H1 (cell line): ENCODE data around the gene RPS25. TPM values are rescaled to one million over a fixed set of nuclear protein-coding genes. Genes with fewer than 3 reads are reported as not detected.

Experiments used
- CTCF ChIA-PET: fragments of 300-600 bp; sonication (Branson Sonifier 250); formaldehyde crosslinking; loops from one replicate; lab custom pipeline; 2021; ENCODE audit not compliant: partially characterized antibody; lab: Charles Lee
- POLR2A ChIA-PET: fragments of 300-600 bp; sonication (Branson Sonifier 250); formaldehyde crosslinking; loops from one replicate; lab custom pipeline; 2021; ENCODE audit warnings: inconsistent platforms; ENCODE audit not compliant: partially characterized antibody; lab: Charles Lee
- DNase-seq, 2 experiments: peaks; one replicate each; pipeline versions ENCODE4 v3.0.0 to v3.0.0-alpha.2; 2010 to 2022; ENCODE audit warnings: low spot score in 2 of 2, low read depth in 1 of 2, mixed read lengths in 1 of 2
- FAIRE-seq: peaks from 2 replicates; lab custom pipeline; 2011; peaks lifted over from hg19 to GRCh38; lab: Jason Lieb, UNC
- H2AFZ ChIP-seq: 2 replicates; pipeline ENCODE4 v1.8.1; 2012; ENCODE audit warnings: low read length, inconsistent platforms
- H2AK5ac ChIP-seq: 2 replicates; pipeline ENCODE4 v1.6.1; 2013; ENCODE audit warnings: low read depth, low read length
- H2BK120ac ChIP-seq: replicated peaks from 2 replicates; pipeline ENCODE3; 2013; ENCODE audit warnings: low read depth, low read length, inconsistent platforms
- H2BK12ac ChIP-seq: 2 replicates; pipeline ENCODE4 v1.6.1; 2013; ENCODE audit warnings: low read depth, low read length
- H2BK15ac ChIP-seq: 2 replicates; pipeline ENCODE4 v1.6.1; 2013; ENCODE audit warnings: low read length
- H2BK20ac ChIP-seq: 2 replicates; pipeline ENCODE4 v1.6.1; 2013; ENCODE audit warnings: low read length
- H2BK5ac ChIP-seq: 2 replicates; pipeline ENCODE4 v1.6.1; 2013; ENCODE audit warnings: low read depth, low read length
- H3K14ac ChIP-seq: 2 replicates; pipeline ENCODE4 v1.6.1; 2013; ENCODE audit warnings: inconsistent platforms; ENCODE audit not compliant: insufficient read length
- H3K18ac ChIP-seq: 2 replicates; pipeline ENCODE4 v1.6.1; 2013; ENCODE audit warnings: low read length; ENCODE audit errors: extremely low read depth
- H3K23ac ChIP-seq: 2 replicates; pipeline ENCODE4 v1.6.1; 2013; ENCODE audit warnings: inconsistent platforms; ENCODE audit not compliant: insufficient read length
- H3K23me2 ChIP-seq: 2 replicates; pipeline ENCODE4 v1.6.1; 2013; ENCODE audit warnings: low read depth, low read length
- H3K27ac ChIP-seq: 2 replicates; pipeline ENCODE4 v1.6.1; 2011; ENCODE audit warnings: low read depth, low read length, inconsistent platforms
- H3K27me3 ChIP-seq, 4 experiments: replicated peaks in 1 of 4; 1 replicate in 1 of 4; 2 replicates in 3 of 4; pipeline versions ENCODE4 v1.6.1 to v1.8.1; 2011 to 2013; ENCODE audit warnings: low read length in 3 of 4, mild to moderate bottlenecking in 3 of 4, inconsistent platforms in 2 of 4, mixed read lengths in 2 of 4, moderate library complexity in 1 of 4; ENCODE audit not compliant: control insufficient read depth in 3 of 4, insufficient read depth in 3 of 4; ENCODE audit errors: extremely low read depth in 1 of 4
- H3K36me3 ChIP-seq, 4 experiments: 2 replicates each; pipeline versions ENCODE4 v1.6.1 to v1.8.1; 2011 to 2013; ENCODE audit warnings: mild to moderate bottlenecking in 4 of 4, low read length in 3 of 4, moderate library complexity in 2 of 4, control low read depth in 1 of 4, inconsistent platforms in 1 of 4; ENCODE audit not compliant: insufficient read depth in 4 of 4, control insufficient read depth in 2 of 4
- H3K4ac ChIP-seq: replicated peaks from 2 replicates; pipeline ENCODE3; 2013; ENCODE audit warnings: low read length, low read depth, mixed read lengths, inconsistent platforms; ENCODE audit not compliant: insufficient read length
- H3K4me1 ChIP-seq, 4 experiments: replicated peaks in 1 of 4; 1 replicate in 1 of 4; 2 replicates in 3 of 4; pipeline versions ENCODE4 v1.6.1 to v1.8.1; 2011 to 2013; ENCODE audit warnings: low read length in 3 of 4, inconsistent platforms in 2 of 4, mixed read lengths in 1 of 4; ENCODE audit not compliant: insufficient read depth in 4 of 4, control insufficient read depth in 3 of 4
- H3K4me2 ChIP-seq, 2 experiments: 2 replicates each; pipeline versions ENCODE4 v1.6.1 to v1.8.1; 2011 to 2013; ENCODE audit warnings: low read depth in 2 of 2, low read length in 2 of 2, control low read depth in 1 of 2, inconsistent platforms in 1 of 2, mild to moderate bottlenecking in 1 of 2; ENCODE audit not compliant: insufficient read depth in 1 of 2
- H3K4me3 ChIP-seq, 4 experiments: fragments of 200-600, 300-600 bp in 1 of 4; sonication (generic), shearing (Covaris generic), sonication (Bioruptor Twin) in 1 of 4; 2 replicates each; pipeline versions ENCODE4 v1.5.1 to v1.8.1; 2011 to 2016; ENCODE audit warnings: low read length in 4 of 4, low read depth in 3 of 4, control low read depth in 2 of 4, inconsistent platforms in 2 of 4, mild to moderate bottlenecking in 2 of 4, mixed read lengths in 1 of 4, moderate library complexity in 1 of 4; ENCODE audit not compliant: insufficient read depth in 2 of 4; ENCODE audit errors: extremely low read depth in 1 of 4
- H3K56ac ChIP-seq: replicated peaks from 2 replicates; pipeline ENCODE3; 2013; ENCODE audit warnings: low read depth, mild to moderate bottlenecking, mixed read lengths, low read length, inconsistent platforms; ENCODE audit not compliant: insufficient read length
- H3K79me1 ChIP-seq: 2 replicates; pipeline ENCODE4 v1.6.1; 2013; ENCODE audit warnings: low read depth, low read length, control low read depth
- H3K79me2 ChIP-seq, 2 experiments: 2 replicates each; pipeline versions ENCODE4 v1.6.1 to v1.8.1; 2012 to 2013; ENCODE audit warnings: low read length in 2 of 2, mild to moderate bottlenecking in 2 of 2, inconsistent platforms in 1 of 2; ENCODE audit not compliant: insufficient read depth in 2 of 2, control insufficient read depth in 1 of 2
- H3K9ac ChIP-seq, 4 experiments: replicated peaks in 1 of 4; 1 replicate in 1 of 4; 2 replicates in 3 of 4; pipeline versions ENCODE4 v1.6.1 to v1.8.1; 2011 to 2013; ENCODE audit warnings: low read depth in 3 of 4, low read length in 3 of 4, control low read depth in 2 of 4, mild to moderate bottlenecking in 2 of 4, moderate library complexity in 2 of 4, inconsistent platforms in 1 of 4; ENCODE audit errors: extremely low read depth in 1 of 4
- H3K9me3 ChIP-seq, 2 experiments: 2 replicates each; pipeline versions ENCODE4 v1.6.1 to v1.8.1; 2012 to 2013; ENCODE audit warnings: mild to moderate bottlenecking in 2 of 2, moderate library complexity in 2 of 2, control low read depth in 1 of 2, inconsistent platforms in 1 of 2, low read depth in 1 of 2, low read length in 1 of 2, mixed read lengths in 1 of 2; ENCODE audit not compliant: insufficient read depth in 2 of 2
- H4K20me1 ChIP-seq, 2 experiments: replicated peaks in 1 of 2; 2 replicates each; pipeline versions ENCODE3 to v1.8.1; 2011 to 2013; ENCODE audit warnings: inconsistent platforms in 2 of 2, low read length in 2 of 2, mild to moderate bottlenecking in 1 of 2; ENCODE audit not compliant: insufficient read depth in 2 of 2, control insufficient read depth in 1 of 2
- H4K5ac ChIP-seq: 2 replicates; pipeline ENCODE4 v1.6.1; 2013; ENCODE audit warnings: low read length, low read depth, mixed read lengths, inconsistent platforms; ENCODE audit not compliant: insufficient read length
- H4K8ac ChIP-seq: 2 replicates; pipeline ENCODE4 v1.8.0; 2013; ENCODE audit warnings: mild to moderate bottlenecking, moderate library complexity, low read length, inconsistent platforms; ENCODE audit not compliant: insufficient read depth; ENCODE audit errors: extremely low read depth
- H4K91ac ChIP-seq: replicated peaks from 2 replicates; pipeline ENCODE3; 2013; ENCODE audit warnings: low read length, mixed read lengths, inconsistent platforms; ENCODE audit not compliant: insufficient read length
- ASH2L ChIP-seq: fragments of 200-600, 300-600 bp; sonication (generic); IDR thresholded peaks from one replicate; pipeline ENCODE4 v1.7.1; 2017; ENCODE audit warnings: low read length
- BACH1 ChIP-seq: IDR thresholded peaks from 2 replicates; pipeline ENCODE4 v1.6.1; 2012; ENCODE audit warnings: low read length, improper control_type of control experiment
- BCL11A ChIP-seq, 2 experiments: IDR thresholded peaks; one replicate each; pipeline ENCODE4 v1.6.1; 2011; ENCODE audit warnings: low read depth in 2 of 2, low read length in 2 of 2, mild to moderate bottlenecking in 2 of 2
- CBX5 ChIP-seq: fragments of 300-800, 300-1000 bp; sonication (generic); IDR thresholded peaks from 2 replicates; pipeline ENCODE4 v1.7.1; 2016; ENCODE audit warnings: antibody characterized with exemption, low read length, low read depth
- EP300 ChIP-seq, 2 experiments: IDR thresholded peaks; 1 replicate in 1 of 2; 2 replicates in 1 of 2; pipeline ENCODE4 v1.6.1; 2011 to 2012; ENCODE audit warnings: low read depth in 2 of 2, low read length in 2 of 2, mild to moderate bottlenecking in 2 of 2, borderline replicate concordance in 1 of 2, inconsistent platforms in 1 of 2, moderate library complexity in 1 of 2
- HDAC2 ChIP-seq, 2 experiments: fragments of 300-600 bp in 1 of 2; sonication (generic) in 1 of 2; IDR thresholded peaks; 2 replicates each; pipeline ENCODE4 v1.6.1; 2011 to 2012; ENCODE audit warnings: low read depth in 2 of 2, low read length in 2 of 2, mild to moderate bottlenecking in 2 of 2, moderate library complexity in 2 of 2, borderline replicate concordance in 1 of 2, inconsistent platforms in 1 of 2
- POLR2AphosphoS5 ChIP-seq: IDR thresholded peaks from 2 replicates; pipeline ENCODE4 v1.6.1; 2011; ENCODE audit warnings: low read depth, low read length
- SIN3A ChIP-seq, 2 experiments: IDR thresholded peaks in 1 of 2; conservative IDR thresholded peaks in 1 of 2; 2 replicates each; pipeline ENCODE4 v1.6.1; 2011 to 2012; ENCODE audit warnings: low read length in 2 of 2, improper control_type of control experiment in 1 of 2, low read depth in 1 of 2, mild to moderate bottlenecking in 1 of 2
- SP1 ChIP-seq: IDR thresholded peaks from 2 replicates; pipeline ENCODE4 v1.6.1; 2011; ENCODE audit warnings: low read depth, low read length
- WGBS, 2 experiments: shearing (Covaris generic) in 1 of 2; methylation state at CpG; one replicate each; pipeline versions ENCODE4 v1.1.6 to v1.1.7; 2013 to 2015; ENCODE audit warnings: low lambda C conversion rate in 2 of 2, mixed read lengths in 2 of 2, inconsistent platforms in 1 of 2, low coverage in 1 of 2, missing lambda C conversion rate in 1 of 2; ENCODE audit not compliant: insufficient replicate concordance in 2 of 2, insufficient coverage in 1 of 2, insufficient read length in 1 of 2; ENCODE audit errors: extremely low coverage in 1 of 2, missing lambda C conversion rate in 1 of 2; 5-methylcytosine and 5-hydroxymethylcytosine counted together
- polyA plus RNA-seq, 7 experiments: library from polyadenylated mRNA; depleted of rRNA in 3 of 7; stranded (reverse) in 5 of 7; unstranded in 2 of 7; fragments of >200 nt in 5 of 7; fragments of 200-250 nt in 2 of 7; gene quantifications; 1 replicate in 5 of 7; 2 replicates in 1 of 7; 4 replicates in 1 of 7; pipeline versions ENCODE4 v1.2.1 to v1.2.3, GENCODE V29; 2011 to 2013; ENCODE audit warnings: missing spikeins in 2 of 7, mixed read lengths in 2 of 7
- total RNA-seq: library from RNA; stranded (reverse); fragmentation: NEBNext Ultra II Directional; extraction: Animal tissue kit (Norgen Biotek cat#: 25700); gene quantifications from 2 replicates; pipeline ENCODE4 v1.2.1, GENCODE V29; 2021

RPS25 gene
- total and polyA plus RNA-seq, 2 of the 8 experiments (the other 6 are each of a cell fraction or from before 2014, with no cell fraction given) = 1,525 to 1,643 TPM

GRCh38 chr11:119042927-119043326 lies 24.8 kb upstream of the RPS25 start:
- WGBS, 2 experiments = 85% methylated on average over 9 of the region's 9 CpGs; no CpG with 5 or more reads in 1 of the 2 experiments
- TF ChIP-seq SIN3A (conservative IDR thresholded peaks at IDR 0.05 in 1 of 2, IDR thresholded peaks at IDR 0.05 in 1 of 2; ENCODE audit: low read depth in 1 of 2, low read length in 2 of 2) (no peak), BCL11A (IDR thresholded peaks at IDR 0.05; ENCODE audit: low read depth in 2 of 2, low read length in 2 of 2) (no peak), BACH1 (no peak), EP300 (IDR thresholded peaks at IDR 0.05; ENCODE audit: borderline replicate concordance in 1 of 2, low read depth in 2 of 2, low read length in 2 of 2) (no peak), HDAC2 (IDR thresholded peaks at IDR 0.05; ENCODE audit: borderline replicate concordance in 1 of 2, low read depth in 2 of 2, low read length in 2 of 2) (no peak), SP1 (no peak), CBX5 (no peak), ASH2L (no peak), POLR2AphosphoS5 (no peak)

More at GRCh38 chr11:119042927-119043326, 24.8 kb upstream of the RPS25 start:
- Histone ChIP-seq H3K18ac (no peak overlapping the region), H3K4me3 (no peak overlapping the region), H4K91ac (no peak overlapping the region), H2BK120ac (no peak overlapping the region), H3K23ac (no peak overlapping the region), H2AFZ (no peak overlapping the region), H4K20me1 (peaks cover 0 to 6% of the 10 kb centered on the region in 2 experiments), H3K4ac (no peak overlapping the region), H4K5ac (no peak overlapping the region), H2BK15ac (no peak overlapping the region), H3K4me1 (peaks cover 0 to 3% (median 2%) of the 10 kb centered on the region in 4 experiments; a peak in 3 of 7 replicates), H3K27me3 (no peaks in the 10 kb centered on the region), H3K9ac (no peak overlapping the region), H3K36me3 (peaks cover 12 to 27% (median 22%) of the 10 kb centered on the region in 4 experiments; a peak in 7 of 8 replicates), H3K23me2 (no peaks in the 10 kb centered on the region), H3K9me3 (no peaks in the 10 kb centered on the region), H4K8ac (no peak overlapping the region), H3K4me2 (no peak overlapping the region), H2AK5ac (no peak overlapping the region), H3K79me2 (no peaks in the 10 kb centered on the region), H3K79me1 (no peaks in the 10 kb centered on the region), H2BK20ac (no peak overlapping the region), H3K56ac (no peak overlapping the region), H2BK5ac (no peak overlapping the region), H3K14ac (no peak overlapping the region), H3K27ac (no peak overlapping the region), H2BK12ac (no peak overlapping the region)
- POLR2A ChIA-PET = interaction anchor here (0.6 to 5.7 kb wide), 11 partner anchors 8 to 137 kb away, joined by 3 to 45 read pairs (median 4); partner anchors contain the start of genes HMBS, HYOU1, RPS25 and SLC37A4
- FAIRE-seq = no peak
- CTCF ChIA-PET = interaction anchor here (0.7 to 2.4 kb wide), 11 partner anchors 8 to 1122 kb away, joined by 3 to 5 read pairs (median 3); no protein-coding TSS in a partner anchor
- DNase-seq = no peak
